RCC 7860 (cell line): ENCODE data around the gene DCAF8L2.
A peak's percentile ranks its signal among the peaks of the same experiment; 100 is the strongest.
"Not testable (repeated sequence)": the region's sequence is repeated elsewhere in the genome, so short reads cannot be mapped to it uniquely, and the experiment has no call there.

Experiments used
- DNase-seq: peaks from one replicate; pipeline ENCODE4 v3.0.0-alpha.2; 2015; ENCODE audit warnings: low spot score
- FAIRE-seq: peaks from 2 replicates; lab custom pipeline; 2012; peaks lifted over from hg19 to GRCh38; lab: Jason Lieb, UNC

Gene DCAF8L2

DNA sequence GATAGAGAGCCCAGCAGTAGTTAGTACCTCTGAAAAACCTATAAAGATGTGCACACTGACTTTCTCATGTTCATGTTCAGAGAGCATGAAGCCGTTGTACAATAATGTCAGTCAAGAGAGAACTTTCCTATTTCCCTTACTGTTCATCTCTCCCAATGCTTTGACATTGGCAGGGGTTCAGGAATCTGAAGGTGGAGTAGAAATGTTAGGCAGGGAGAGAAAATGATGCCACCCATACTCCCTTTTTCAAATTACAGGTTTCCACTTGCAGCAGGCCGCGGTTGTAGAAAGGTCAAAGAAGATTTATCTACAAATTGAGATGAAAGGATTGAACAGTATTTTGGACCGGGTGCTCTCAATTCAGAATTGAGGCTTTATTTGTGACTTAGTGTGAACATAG lies 84.3 kb downstream of the DCAF8L2 start:
- FAIRE-seq (no peak), DNase-seq (no peak)

DNA sequence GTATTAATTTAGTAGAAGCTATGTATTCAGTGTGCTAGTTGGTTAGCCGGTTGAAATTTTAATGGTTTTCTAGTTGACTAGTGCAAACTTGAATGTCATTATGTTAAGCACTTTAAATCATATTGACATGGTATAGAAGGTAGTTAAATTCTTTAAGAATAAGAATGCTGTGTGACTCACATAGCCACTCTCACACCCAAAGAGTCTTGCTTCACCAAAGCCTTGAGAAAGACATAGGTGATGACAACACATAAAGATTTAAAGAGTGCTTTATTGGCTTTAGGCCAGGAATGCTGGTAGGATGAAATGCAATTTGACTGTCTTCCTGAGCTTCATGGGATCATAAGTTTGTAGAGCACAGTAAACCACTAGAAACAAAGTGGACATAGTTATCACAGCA lies 85.3 kb downstream of the DCAF8L2 start:
- peak; percentile 24 for DNase-seq
- FAIRE-seq: no peak

DNA sequence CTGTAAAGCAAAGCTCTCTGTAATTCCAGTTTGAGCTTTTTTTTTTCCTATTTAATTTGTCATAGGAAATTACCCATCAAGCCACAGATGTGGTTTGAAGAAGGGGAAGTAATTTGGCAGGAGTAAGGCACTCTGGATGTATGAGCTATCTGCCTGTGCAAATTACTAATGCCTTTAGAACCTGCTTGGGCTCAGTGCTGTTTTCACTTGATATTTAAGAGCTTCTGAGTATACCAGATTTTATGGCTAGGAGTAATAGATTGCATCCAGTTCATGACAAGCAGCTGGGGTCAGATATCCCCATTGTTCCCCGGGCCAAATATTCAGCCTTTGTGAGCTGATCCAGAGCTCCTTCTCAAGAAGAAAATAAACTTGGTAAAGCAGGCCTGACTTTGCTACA lies 89.1 kb downstream of the DCAF8L2 start:
- DNase-seq (no peak), FAIRE-seq (no peak)

DNA sequence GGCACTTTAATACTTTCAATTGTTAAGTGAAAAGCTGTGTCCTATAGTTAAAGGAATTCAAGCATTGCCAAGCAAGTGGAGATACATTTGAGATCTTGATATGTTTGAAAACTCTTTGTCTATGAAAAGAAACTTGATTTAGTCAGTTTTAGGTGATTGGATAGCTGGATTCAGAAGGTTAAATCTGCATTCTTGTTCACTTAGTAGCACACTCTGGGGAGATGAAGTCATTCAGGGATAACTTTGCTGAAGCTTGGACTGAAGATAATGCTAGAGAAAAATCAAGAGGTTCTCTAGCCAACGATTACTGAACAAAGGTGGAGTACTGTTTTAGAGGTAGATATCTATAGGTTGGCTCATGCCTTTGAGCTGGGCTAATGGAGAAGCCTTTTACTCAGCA lies 90.6 kb downstream of the DCAF8L2 start:
- DNase-seq: no peak
- FAIRE-seq: no peak

DNA sequence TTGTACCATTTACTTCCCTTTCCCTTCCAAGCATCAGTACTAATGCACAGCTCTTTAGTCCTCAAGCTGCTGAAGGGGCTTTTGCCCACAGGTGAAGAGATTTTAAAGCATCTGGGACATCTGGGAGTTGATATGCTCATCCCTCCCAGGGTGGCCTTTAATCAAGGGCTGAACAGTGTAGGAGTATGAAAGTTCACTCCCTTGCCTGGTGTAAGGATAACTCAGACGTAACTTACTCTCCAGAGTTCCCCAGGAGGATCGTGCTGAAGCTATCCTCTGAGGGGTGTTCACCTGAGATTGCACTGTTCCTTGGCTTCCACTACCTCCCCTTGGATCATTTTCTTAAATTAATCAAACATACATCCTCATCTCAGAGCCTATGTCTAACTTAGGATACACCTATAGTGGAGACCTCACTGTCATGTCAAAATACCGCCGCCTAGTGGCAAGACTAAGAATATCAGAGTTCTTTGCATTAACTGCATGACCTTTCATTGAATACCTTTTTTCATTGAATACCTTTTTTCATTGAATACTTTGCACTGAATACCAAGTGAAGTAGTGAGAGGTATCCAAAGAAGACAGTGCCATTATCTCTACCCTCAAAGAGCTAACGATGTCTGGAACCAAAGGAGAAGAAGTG lies 93.5 kb downstream of the DCAF8L2 start:
- FAIRE-seq: not testable (repeated sequence)
- DNase-seq: peak; percentile 5

DNA sequence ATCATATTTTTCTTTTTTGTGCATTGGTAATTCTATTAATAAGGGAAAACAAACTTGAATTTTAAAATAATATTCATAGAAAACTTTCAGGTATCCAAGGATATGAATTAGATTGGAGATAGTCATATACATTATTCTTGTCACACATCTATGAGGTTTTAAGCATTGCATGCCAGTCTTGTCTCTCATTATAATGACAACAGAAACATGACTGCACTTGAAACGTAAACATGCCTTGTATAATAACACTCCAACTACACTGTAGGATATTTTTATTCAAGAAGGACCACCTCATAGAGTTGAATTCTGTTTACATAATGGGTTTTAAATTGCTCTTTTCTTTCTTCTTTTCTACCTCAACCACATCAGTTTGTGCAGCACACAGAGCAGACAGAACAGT lies 104.5 kb downstream of the DCAF8L2 start:
- FAIRE-seq: no peak
- DNase-seq: no peak

DNA sequence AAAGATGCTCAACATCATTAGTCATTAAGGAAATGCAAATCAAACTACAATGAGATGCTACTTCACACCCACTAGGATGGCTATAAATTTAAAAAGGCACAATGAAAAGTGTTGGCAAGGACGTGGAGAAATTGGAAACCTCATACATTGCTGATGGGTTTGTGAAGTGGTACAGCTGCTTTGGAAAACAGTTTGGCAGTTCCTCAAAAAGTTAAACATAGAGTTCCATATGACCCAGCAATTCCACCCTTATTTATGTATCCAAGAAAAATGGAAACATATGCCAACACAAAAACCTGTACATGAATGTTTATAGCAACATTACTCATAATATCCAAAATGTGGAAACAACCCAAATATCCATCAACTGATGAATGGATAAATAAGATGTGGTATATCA lies 116.4 kb downstream of the DCAF8L2 start:
- no peak for DNase-seq
- FAIRE-seq: no peak

DNA sequence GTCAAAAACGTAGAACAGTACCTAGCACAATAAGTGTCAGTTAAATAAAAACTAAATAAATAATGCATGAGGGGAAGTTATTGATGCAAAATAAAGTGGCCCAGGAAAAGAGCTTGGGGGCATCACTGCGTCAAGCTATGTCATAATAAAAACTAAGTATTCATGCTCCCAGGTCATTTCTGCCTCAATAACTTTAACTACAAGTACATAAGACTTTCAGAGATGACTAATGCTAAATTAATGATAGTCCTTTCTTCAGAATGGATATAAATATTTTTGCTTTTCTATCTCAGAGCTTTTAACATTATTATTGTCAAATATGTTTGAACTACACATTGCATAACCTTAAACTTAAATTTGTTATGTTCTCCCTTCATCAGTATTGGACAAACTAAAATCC lies 125.5 kb downstream of the DCAF8L2 start:
- FAIRE-seq: no peak

DNA sequence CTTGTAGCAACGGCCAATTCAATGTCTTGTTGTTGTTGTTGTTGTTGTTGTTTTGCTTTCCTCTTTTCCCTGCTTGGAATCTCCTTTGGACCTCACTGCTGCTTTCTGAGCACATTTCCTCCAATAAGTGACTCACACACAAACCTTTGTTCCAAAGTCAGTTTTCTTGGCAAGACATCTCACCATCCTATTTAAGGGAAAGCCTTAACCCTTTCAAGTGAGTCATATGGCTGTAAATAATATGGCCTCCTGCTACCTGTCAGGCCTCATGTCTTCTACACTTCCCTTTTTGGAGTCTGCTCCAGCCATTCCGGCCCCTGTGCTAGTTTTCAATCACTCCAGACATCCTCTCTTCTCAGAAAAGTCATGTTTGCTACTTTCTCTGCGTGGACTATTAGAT lies 138.1 kb downstream of the DCAF8L2 start:
- DNase-seq: peak; percentile 6
- no peak for FAIRE-seq

More for the DNA sequence above, 125.5 kb downstream of the DCAF8L2 start:
- no peak for DNase-seq

DNA sequence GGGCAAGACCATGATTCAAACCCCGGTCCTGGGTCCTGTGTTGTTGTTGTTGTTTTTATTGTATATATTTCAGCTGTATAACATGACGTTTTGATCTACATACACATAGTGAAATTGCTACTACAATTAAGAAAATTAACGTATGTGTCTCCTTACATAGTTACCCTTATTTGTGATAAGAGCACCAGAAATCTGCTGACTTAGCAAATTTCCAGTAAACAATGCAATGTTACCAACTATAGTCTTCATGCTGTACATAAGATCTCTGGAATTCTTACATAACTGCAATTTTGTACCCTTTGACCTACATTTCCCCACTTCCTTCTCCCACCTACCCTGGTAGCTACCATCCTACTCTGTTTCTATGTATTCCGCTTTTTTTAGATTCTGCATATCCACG lies 141.8 kb downstream of the DCAF8L2 start:
- no peak for FAIRE-seq
- DNase-seq: no peak

DNA sequence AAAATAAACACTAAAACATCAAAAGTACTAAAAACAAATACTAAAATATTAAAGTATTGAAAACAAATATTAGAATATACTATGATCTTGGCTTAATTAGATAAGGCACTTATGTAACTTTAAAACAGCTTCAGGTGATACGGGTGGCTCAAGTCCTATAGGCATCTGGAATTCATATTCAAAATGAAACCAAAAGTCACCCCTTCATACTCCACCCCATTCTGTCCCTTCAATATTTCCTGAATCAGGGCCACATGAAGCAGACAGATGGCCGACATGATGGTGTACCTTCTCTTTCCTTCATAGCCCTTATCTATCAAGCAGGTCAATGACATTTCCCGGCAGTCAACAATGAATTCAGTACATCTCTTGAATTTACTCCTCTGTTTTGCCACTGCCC lies 145.8 kb downstream of the DCAF8L2 start:
- DNase-seq (no peak), FAIRE-seq (no peak)

DNA sequence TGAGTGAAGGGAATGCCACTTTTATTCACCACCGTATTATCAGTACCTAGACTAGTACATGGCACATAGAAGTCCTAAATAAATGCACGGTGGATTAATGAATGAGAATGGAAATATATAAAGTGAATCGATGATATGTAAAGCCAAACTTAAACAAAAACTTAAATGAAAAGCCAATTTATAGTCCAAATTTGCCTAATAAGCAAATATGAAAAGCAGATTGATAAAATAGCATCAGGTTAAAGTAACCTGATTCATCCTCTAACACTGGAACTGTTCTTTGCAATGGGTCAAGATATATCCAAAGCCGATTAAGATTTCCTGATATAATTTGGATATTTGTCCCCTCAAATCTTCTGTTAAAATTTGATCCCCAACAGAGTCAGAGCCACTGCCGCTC lies 150.8 kb downstream of the DCAF8L2 start:
- FAIRE-seq (no peak), DNase-seq (no peak)

DNA sequence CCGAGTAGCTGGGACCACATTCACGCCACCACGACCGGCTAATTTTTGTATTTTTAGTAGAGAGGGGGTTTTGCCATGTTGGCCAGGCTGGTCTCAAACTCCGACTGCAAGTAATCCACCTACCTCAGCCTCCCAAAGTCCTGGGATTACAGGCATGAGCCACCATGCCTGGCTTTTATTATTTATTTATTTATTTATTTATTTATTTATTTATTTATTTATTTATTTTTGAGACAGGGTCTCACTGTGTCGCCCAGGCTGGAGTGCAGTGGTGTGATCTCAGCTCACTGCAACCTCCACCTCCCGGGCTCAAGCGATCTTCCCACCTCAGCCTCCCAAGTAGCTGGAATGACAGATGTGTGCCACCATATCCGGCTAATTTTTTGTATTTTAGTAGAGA lies 153.4 kb downstream of the DCAF8L2 start:
- not testable (repeated sequence) for DNase-seq, FAIRE-seq

DNA sequence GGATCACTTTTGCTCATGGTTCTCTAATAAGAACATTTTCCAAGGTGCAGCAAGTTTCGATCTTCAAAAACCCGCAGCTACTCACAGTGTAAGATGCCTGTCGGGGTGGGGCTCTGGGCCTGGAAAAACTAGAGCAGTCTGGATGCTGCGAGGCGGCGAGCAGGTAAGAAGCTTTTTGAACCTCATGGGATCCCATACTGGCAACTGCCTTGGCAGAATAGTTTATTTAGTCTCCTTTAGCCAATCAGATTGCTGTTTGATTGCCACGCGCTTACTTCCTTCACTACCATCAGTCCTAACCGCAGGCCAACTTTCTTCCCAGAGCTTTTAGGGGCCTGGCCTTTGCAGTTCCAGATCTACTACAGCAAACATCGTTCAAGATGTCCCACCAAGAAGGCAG lies 156.4 kb downstream of the DCAF8L2 start:
- DNase-seq: no peak
- no peak for FAIRE-seq

DNA sequence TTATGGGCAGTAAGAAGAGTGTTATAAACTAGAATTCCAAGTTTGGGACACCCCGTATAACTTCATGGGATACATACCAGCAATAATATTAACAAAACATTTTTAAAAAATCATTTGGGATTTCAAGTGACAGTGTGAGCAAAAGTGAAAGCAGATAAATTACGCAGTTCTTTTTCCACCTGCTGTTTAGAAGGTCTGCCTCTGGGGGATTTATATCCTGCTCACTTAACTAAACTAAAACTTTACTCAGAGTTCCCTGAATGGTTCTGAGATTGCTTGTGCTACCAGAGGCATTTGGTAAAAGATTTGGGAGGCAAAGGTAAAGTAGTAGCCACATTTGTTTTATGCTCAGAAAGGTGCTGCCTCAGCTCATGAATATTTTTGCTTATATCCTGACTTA lies 160.2 kb downstream of the DCAF8L2 start:
- DNase-seq, FAIRE-seq: not testable (repeated sequence)

DNA sequence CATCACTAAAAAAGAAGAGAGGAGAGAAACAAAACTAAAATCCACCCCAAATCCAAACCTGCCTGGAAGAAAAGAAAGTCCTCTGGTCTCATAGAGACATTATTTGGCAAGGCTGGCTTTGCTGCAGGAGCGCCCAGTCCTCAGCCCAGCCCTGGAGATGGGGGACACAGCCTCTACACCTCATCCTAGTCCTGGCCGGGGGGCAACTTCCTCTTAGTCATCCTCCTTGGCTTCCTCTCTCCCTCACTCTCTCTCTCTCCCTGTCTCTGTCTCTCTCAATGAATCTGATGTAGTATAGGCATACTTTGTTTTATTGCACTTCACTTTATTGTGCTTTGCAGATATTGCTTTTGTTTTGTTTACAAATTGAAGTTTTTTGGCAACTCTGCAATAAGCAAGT lies 161.8 kb downstream of the DCAF8L2 start:
- DNase-seq (no peak), FAIRE-seq (no peak)

DNA sequence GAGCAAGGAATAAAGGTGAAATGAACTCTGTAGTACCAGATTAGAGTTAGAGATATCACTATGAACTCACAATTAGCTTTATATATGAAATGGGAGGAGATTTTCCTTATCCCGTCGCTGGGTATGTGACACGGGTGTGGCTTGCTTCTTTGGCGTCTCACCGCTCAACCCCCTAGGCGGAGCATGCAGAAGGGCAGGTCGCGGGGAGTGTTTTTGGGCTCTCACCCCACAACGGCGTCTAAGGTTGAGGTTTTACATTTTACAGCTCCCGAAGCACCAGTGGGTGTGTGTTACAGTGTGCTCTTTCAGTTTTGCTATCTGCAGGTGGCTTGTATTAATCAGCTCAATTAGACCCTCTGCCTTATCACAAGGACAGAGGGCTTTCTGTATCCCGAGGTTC lies 175.6 kb downstream of the DCAF8L2 start:
- no peak for FAIRE-seq

DNA sequence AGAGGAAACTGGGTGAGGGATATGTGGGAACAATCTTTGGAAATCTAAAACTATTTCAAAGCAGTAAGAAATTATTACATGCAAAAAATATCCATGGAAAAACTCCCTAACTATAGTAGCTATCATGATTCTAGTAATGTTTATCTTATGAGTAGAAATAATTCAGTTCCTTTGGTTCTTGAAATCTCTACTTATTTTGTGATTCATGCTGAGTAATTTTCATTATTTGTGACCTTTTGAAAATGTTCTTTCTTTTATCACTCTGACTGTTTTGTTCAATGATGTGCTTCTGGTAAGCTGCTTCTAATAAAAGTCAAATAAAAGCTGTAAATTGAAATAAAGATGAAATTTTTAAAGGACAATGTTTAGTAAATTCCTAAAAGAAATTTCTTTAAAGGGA lies 177.2 kb downstream of the DCAF8L2 start:
- FAIRE-seq (peak; percentile 28), DNase-seq (peak; percentile 3)

More for the DNA sequence above, 175.6 kb downstream of the DCAF8L2 start:
- no peak for DNase-seq

DNA sequence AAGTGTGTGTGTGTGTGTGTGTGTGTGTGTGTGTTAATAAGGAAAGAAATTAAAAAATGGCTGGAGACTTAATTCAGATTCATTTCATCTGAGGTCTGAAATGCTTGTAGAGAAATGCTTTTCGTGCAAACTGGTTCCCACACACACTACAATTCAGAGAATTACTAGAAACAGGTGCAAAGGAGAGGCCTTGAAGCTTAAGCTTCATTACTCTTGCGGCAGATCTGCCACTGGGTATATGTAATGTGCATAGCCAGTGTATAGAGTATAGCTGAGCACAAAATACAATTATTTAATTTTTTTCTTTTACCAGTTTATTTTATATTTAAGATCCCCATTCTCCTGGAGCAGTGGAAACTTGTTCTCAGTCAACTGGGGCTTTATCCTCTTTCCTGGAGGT lies 185.8 kb downstream of the DCAF8L2 start:
- DNase-seq (no peak), FAIRE-seq (no peak)

DNA sequence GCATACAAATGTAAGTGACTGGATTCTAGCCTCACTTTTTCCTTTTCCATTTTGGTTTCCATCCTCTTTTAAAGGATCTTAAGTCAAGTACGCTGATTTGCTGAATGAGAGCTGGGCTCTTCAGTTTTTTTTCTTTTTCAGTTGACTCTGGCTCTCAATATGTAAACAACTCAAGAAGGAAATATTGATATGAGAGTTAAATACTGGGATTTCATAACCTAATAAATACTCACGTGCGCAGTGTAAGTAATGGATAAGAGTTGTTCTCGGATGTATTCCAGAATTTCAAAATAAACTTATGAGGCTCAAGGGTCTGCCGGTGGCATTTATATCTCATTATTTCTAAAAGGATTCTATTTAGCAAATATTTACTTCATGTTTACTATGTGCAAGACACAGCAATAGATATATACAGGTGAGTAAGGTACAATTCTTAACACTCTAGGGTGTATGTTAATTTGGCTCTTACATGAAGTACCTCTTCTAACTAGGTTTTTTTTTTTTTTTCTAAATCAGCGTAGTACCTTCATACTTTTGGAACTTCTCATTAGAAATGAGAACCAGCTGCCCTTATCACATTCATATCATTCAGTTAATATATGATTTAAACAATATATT lies 206.6 kb downstream of the DCAF8L2 start:
- FAIRE-seq: no peak
- no peak for DNase-seq

DNA sequence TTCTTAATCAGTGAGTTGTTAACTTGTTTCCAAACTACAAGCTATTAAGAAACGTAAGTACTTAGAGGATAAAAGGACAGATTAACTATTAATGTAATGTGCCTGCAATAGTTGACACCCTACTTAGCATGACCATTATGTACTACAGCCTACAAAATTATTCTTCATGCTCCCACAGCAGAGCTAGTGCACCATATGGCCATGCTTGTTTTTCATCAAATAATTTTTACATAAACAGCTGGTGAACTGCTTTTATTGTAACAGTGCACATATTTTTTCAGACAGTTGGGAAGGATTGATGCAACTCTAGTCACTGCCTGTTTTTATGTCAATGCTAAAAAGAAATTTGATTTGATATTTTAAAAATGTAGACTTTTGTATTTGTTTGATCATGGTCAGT lies 207.4 kb downstream of the DCAF8L2 start:
- FAIRE-seq (no peak), DNase-seq (no peak)
